ENCODE results near the gene DDAH1. TPM values are rescaled to one million over a fixed set of nuclear protein-coding genes. Genes with fewer than 3 reads are reported as not detected.
"Not testable (repeated sequence)": the region's sequence is repeated elsewhere in the genome, so short reads cannot be mapped to it uniquely, and the experiment has no call there.

The DDAH1 gene
- total RNA-seq, 1 donor from 2014 or later = 45.2 TPM

DNA sequence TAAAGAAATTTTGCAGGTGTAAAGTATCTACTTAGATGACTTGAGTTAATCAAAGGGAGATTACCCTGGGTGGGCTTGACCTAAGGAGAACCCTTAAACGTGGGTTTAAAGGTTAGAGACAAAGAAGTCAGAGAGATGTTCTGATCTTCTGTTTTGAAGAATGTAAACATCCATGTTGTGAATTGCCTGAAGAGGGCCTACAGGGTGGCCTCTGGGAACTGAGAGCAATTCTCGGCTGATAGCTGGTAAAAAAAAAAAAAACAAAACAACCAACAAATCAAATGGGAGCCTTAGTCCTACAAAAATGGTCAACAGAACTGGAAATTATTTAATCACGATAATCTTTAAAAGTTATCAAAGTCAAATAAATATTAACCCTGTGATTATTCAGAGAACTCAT, 99.1 kb downstream of the DDAH1 start:
- FAIRE-seq (no peak), DNase-seq (ENCODE audit: low spot score in 2 of 2) (no peak)

DNA sequence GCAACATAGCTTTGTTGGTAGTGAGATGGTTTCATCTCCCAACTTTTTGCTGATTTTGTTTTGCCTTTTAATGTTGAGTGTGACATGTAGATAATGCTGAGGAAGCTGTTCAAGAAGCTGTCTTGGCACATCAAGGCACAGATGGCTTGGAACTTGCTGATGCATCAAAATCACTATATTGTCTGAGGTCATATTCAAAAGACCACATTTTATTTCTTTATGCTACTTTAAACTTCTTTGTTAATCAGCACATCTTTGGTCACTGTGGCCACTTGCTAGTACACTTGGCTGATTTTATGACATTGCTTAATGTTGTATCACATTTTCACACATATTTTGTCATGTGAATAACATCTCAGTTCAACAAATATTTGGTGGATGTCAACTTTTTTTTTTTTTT, 101.4 kb downstream of the DDAH1 start:
- FAIRE-seq = no peak
- DNase-seq (ENCODE audit: low spot score in 2 of 2) = no peak

DNA sequence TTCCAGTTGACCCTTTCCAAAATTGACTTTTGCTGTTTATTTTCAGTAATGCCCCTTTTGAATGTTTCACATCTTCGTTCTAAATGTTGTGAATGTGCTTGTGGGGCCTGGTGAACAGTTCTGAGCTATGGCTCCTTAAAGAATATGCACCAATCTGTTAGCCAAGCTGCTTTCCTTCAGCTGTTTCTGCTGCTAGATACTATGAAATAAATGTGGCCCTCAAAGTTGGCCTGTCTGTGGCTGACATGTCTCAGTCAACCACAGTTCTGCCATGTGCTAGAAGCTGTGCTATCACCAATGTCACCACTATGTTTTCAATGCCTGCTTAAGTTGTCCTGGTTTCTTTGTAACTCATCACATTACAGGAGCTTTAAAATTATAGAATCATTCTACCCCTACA, 101.9 kb downstream of the DDAH1 start:
- no peak for FAIRE-seq
- DNase-seq (ENCODE audit: low spot score in 2 of 2) = no peak

DNA sequence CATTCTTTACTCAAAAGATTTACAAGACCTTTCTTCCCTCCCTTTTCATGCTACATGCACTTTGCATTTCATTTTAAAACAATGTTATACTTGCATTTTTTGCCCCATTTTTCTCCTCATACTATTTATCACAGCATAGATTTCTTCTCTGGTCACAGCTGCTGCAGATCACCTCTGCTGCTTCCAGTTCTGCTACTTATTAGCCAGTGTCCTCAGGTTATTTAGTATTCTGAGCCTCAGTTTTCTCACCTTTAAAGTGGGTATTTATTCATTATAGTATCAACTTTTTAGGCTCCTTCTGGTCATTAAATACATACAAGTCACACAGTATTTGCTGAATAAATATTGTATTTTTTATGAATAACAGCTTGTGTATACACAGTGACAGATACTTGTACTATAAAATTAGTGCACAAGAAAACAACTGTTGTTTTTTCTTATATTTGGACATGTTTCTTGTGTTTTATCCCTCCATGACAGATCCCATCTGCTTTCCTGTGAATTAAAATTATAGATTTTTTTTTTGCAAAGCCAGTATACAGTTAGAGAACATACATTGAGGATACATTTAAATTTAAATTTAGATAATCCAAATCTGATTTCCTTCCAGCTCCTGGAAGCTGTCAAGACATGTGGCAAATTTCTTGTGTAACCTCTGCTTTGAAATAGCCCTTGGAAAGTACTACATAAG, 103.2 kb downstream of the DDAH1 start:
- FAIRE-seq = no peak

DNA sequence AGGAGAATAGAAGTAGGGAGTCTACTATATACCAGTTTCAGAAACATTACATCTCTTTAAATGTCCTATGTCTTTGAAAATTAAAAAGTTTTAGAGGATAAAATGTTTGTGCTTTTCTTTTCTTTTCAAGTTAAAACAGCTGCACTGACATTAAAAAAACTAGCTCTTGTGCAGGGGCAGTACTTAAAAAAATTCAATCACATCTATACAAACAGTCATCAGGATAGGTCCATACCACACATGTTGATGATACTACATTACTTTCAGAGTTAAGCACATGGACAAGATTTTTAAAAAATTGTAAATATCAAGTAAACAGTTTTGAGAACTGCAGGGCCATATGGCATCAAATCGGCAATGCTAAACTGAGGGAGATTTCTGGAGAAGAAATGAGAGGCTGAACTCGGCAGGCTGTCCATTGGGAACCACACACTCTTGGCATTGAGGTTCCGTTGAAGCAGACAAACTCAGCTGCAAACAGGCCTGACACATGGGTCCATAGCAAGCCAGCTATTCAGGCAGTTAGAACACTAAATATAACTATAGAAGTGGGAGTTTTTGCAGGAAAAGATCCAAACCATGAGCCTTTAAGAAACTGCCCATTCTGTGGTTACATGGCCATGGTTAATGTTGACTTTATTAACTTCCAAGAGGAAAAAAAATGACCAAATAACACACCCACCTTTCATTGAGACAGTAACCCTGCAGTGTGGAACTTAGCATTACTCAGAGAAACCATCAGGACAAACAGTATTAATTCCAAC, 104.0 kb downstream of the DDAH1 start:
- FAIRE-seq (no peak), DNase-seq (ENCODE audit: low spot score in 2 of 2) (no peak)

More for the DNA sequence above, 103.2 kb downstream of the DDAH1 start:
- DNase-seq (ENCODE audit: low spot score in 2 of 2) = no peak

DNA sequence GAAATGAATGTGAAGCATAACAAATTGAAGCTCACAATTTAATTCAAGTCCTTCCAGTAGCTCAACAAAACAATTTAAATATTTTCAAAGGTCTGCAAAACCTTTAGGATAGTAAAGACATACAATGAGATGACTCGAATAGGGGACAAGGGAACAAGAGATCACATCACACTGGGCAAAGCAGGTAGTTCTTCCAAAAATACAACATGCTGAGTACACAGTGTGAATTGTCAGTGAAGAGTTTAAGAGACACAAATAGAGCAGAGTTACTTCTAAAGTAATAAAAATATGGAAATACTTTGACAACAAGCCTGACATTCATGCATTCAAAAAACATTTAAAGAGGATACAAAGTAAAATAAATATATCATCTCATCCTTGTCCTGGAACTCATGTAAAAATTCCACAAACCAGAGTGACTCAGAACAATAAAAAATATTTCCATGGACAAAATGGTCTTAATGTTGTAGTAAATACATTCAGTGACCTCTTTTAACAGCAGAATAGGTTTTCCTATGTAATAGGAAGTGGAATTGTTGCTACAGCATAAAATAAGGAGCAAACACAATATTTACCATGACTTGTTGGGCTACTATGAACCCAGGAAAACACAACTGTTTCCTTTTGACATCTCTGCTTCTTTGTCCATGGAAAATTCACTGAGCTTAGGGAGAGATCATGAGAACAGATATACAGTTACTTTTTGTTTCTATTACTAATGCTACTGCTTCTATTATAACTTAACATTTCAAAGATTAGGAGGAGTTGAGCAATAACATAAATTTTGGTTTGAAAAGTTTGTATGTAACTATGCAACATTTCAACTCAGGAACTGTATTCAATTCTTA, 104.9 kb downstream of the DDAH1 start:
- DNase-seq (ENCODE audit: low spot score in 2 of 2) = no peak
- FAIRE-seq = no peak

DNA sequence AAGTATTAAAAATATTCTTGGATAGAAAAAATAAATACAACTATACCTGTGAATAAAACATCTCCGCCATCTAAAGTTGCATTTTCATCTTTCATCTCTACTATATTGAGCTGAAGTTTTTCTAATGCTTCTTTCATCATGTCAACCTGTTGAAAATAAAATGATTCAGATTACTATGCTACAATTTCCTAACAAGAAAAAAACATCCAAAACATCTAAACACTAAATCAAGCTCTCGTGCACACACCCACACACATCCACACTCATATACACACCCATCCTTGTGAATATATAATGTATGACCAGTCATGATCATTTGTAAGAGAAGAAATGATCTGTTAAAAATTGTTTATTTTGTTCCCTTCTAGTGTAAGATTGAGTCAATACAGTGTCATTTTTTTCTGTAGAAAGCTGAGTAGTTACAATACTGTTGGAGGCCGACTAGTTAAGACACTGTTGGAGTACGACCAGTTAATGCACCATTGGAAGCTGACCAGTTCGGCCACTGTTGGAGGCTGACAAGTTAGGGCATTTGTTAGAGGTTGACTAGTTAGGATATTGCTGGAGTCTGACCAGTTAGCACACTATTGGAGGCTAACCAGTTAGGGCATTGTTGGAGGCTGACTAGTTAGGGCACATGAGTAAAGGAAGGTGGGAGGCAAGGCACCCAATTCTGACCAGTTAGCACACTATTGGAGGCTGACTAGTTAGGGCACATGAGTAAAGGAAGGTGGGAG, 106.1 kb downstream of the DDAH1 start:
- FAIRE-seq = no peak
- no peak for DNase-seq (ENCODE audit: low spot score in 2 of 2)

DNA sequence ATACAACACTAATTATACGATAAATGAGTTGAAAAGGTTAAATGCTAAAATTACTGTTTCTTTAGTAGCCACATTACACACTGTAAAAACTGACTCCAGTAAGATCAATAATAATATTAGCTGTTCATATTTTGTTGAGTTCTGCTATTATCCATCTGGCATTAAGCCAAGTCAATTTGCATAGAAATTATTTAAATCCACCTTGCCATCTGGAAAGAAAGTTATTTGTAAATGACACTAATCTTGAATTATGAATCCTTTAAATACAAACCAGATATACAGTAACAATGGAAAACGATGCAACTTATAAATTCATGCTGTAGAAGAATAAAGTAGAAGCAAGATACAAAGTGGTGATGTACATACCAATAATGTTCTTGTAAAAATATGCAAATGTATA, 107.1 kb downstream of the DDAH1 start:
- FAIRE-seq (peak; percentile 42), DNase-seq (ENCODE audit: low spot score in 2 of 2) (no peak)

DNA sequence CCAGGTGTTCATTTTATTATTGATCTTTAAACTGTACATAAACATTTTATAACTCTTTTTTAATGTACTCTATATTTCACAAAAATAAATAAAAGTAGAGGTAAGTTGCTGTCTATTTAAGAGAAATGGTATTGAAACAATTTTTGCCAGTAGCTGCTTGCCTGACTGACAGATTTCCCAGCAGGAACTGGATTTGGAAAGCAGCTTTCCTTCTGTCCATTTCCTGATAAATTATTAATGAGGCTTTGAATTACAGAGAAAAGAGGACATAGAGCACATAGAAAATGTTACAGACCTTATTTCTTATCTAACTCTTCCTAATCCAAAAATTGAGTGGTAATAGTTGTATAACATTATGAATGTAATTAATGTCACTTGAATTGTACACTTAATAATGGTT, 108.8 kb downstream of the DDAH1 start:
- DNase-seq (ENCODE audit: low spot score in 2 of 2) (no peak), FAIRE-seq (no peak)

DNA sequence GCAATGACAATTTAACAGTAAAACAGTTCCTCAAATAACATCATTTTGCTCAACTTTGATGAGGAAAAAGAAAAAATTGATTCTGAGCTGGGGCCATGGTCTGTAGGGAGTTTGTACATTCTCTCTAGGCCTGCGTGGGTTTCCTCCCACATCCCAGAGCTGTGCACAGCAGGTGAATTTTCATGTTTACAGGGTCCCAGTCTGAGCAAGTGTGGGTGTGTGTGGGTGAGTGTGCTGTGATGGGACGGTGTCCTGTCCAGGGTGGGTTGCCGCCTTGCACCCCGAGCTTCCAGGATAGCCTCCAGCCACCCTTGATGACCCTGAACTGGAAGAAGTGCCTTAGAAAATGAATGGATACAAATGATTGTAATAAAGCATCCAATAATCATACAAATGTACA, 112.9 kb downstream of the DDAH1 start:
- FAIRE-seq = no peak

DNA sequence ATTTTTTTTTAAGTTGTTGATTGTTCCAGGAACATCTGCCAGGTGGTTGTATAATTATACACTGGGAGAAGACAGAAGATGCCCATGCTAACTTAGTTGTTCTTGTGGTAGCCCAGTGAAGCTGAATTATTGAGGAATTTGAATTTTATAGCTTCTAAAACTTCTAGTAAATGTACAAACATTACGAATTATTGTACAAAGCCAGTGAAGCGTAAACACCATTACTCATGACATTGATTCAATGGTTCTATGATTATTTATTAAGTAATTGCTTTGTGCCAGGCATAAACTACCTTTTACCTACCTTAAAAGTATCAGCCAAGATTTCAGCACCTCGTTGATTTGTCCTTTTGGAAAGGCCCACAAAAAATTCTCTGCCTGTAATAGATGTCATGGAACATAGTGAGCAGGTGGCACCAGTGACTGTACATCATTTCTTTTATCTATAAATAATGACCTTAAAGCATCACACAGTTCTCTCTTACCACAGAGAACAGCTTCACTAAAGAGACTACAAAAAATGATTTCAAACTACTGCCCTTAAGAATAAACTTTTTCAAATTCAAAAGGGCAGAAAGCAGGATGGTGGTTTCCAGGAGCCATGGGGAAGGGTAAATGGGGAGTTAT, 113.6 kb downstream of the DDAH1 start:
- FAIRE-seq = no peak
- DNase-seq (ENCODE audit: low spot score in 2 of 2) = no peak

More for the DNA sequence above, 112.9 kb downstream of the DDAH1 start:
- no peak for DNase-seq (ENCODE audit: low spot score in 2 of 2)

DNA sequence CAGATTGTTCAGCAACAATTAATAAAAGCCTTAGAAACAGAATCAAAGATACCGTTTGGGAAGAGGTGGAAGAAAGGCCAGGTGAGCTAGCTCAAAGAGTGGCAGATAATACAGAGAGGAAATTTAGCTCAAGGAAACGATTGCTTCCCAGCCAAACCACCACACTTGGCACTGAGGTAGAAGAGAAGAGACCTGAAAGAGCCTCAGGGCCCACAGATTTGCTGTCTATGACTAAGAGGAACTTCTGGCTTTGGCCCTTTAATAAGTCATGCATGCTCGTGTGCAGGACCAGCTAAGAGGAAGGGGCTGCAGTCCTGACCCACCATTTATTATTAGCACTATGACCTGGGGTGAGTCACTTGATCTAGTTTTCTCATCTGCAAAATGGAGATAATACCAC, 115.7 kb downstream of the DDAH1 start:
- FAIRE-seq = no peak
- DNase-seq (ENCODE audit: low spot score in 2 of 2) = no peak

DNA sequence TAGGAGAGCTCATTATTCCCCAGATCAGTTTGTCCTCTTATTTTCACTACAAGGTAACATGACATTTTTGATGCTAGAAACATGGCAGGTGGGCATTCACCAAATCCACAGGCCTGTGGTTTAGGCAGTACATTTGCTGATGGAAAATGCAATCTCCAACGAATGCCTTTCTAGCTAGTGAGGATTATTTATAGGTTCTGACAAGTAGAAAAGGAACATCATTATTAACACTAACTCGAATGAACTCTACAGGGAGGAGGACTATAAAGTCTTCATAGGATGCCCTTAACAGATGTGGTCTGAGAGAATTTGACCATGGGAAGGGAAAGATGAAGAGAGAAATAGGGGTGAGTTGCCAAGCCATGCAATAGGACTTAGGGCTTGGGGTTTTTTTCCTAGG, 117.1 kb downstream of the DDAH1 start:
- FAIRE-seq (no peak), DNase-seq (ENCODE audit: low spot score in 2 of 2) (no peak)

DNA sequence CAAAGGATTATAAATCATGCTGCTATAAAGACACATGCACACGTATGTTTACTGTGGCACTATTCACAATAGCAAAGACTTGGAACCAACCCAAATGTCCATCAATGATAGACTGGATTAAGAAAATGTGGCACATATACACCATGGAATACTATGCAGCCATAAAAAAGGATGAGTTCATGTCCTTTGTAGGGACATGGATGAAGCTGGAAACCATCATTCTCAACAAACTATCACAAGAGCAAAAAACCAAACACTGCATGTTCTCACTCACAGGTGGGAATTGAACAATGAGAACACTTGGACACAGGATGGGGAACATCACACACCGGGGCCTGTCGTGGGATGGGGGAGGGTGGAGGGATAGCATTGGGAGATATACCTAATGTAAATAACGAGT, 117.7 kb downstream of the DDAH1 start:
- not testable (repeated sequence) for DNase-seq (ENCODE audit: low spot score in 2 of 2)

DNA sequence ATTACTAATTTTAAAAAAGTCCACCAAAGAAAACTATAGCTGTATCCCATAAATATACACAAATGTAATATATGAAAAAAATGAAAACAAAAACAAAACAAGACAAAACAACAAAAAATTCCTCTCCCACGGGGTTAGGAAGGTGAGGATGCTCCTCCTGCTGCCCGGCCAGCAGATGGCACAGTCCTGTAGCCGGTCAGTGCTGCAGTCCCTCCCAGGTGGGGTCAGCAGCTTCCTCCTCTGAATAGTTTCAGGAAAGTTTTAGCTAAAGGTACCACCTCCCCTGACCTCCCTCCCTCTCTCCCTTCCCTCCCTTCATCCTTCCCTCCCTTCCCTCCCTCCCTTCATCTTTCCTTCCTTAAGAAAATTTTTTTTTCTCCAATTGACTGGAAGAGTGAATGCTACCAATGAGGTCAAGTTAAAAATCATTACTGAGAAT, 120.7 kb downstream of the DDAH1 start:
- DNase-seq (ENCODE audit: low spot score in 2 of 2) = no peak
- no peak for FAIRE-seq

More for the DNA sequence above, 117.7 kb downstream of the DDAH1 start:
- not testable (repeated sequence) for FAIRE-seq

DNA sequence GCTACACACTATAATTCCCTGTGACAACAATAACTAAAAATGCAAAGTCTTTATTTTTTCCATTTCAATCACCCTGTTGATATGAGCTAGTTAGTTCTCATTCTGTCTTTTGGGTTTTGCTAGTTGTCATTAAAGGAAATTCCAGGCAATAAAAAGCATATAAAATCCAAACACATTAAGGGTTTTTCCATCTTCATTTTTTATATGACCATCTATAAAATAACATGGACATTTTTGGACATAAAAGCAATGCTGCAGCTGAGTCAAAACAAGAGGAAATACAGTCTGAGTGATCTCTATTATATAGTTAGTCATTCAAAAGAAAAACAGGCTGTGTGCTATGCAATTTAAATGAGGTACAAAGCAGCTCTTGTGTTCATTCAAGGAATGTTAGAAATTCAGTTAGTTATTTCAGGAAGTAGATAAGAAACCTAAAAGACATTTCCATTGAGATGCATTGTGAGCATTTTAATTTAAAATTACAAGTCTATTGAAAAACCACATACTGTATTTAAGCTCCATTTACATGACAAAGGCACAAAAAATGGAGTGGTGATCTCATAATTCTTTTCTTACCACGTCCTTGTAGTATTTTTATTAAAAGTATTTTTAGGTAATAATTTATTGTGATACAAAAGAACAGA, 121.2 kb downstream of the DDAH1 start:
- FAIRE-seq (no peak), DNase-seq (ENCODE audit: low spot score in 2 of 2) (no peak)

DNA sequence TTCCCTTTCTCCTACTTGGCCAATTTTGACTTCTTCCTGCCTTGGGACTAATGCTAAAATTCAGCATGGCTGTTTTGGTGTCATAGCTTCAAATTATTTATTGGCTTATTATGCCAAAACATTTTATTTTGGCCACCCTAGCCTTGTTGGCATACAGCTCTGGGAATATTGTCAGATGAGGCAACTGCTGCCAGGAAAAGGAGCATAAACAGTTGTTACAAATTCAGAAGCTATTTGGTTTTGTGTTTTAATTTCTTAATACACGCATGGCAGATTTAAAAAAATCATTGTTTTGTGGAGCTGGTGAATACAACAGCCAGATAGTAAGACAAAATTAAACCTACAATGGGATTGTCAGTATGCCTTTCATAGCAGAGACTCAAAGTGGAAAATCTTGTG, 121.7 kb downstream of the DDAH1 start:
- DNase-seq (ENCODE audit: low spot score in 2 of 2) = no peak

DNA sequence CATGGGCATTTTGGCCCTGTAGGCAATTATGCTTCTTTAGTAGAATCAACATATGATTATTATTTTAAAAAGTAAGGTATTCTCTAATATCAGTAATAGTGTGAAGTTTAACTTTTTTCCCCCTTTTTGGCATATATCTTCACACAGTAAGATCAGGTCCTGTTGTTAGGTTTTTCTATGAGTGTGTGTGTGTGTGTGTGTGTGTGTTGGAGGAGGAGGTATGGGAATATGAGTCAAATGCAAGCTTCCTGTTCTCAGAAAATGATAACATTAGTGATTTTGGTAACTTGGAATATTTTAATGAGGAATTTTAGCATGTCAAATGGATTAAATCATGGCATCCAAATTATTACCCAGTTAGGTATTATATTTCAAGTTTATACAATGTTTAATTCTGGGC, 122.8 kb downstream of the DDAH1 start:
- FAIRE-seq (no peak), DNase-seq (ENCODE audit: low spot score in 2 of 2) (no peak)

More for the DNA sequence above, 121.7 kb downstream of the DDAH1 start:
- FAIRE-seq = no peak

DNA sequence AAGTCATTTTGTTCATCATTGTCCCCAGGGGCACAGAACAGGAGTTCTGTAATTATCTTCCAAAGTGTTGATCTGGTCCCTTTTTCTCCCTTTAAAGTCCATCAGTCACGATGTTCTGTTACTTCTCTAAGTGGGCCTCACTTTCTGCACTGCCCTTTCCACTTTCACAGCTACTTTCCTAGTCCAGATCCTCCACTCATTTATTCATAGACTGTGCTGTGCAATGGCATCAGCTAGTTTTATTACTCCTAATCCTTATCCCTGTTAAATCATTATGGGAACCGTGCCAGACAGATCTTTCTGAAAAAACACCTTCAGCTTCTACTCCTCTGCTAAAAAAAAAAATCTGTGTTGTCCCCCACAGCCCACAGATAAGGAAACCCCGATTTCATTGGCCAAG, 124.5 kb downstream of the DDAH1 start:
- FAIRE-seq = no peak
- no peak for DNase-seq (ENCODE audit: low spot score in 2 of 2)
